WTC11 (cell line): Measurements from ENCODE around the gene CD163. TPM values are rescaled to one million over a fixed set of nuclear protein-coding genes. Genes with fewer than 3 reads are reported as not detected.

Experiments used
- ATAC-seq: fragments of 200-7000 bp; cut with Tn5 transposase; 2 replicates; pipeline ENCODE4 v1.10.0; 2021; ENCODE audit warnings: mild to moderate bottlenecking, moderate library complexity
- CTCF ChIA-PET: fragments of 300-600 bp; sonication (Branson Sonifier 250); formaldehyde crosslinking; loops from one replicate; lab custom pipeline; 2021; ENCODE audit warnings: antibody characterized with exemption; lab: Charles Lee
- POLR2A ChIA-PET: fragments of 350-600 bp; sonication (Branson Sonifier 250); formaldehyde crosslinking; loops from one replicate; lab custom pipeline; 2021; ENCODE audit warnings: antibody characterized with exemption; lab: Charles Lee
- DNase-seq: peaks from one replicate; pipeline ENCODE4 v3.0.0; 2021; ENCODE audit warnings: low spot score
- H3K27ac Mint-ChIP-seq: 2 replicates; pipeline ENCODE4 v1.8.0; 2021; ENCODE audit warnings: mixed read lengths
- H3K27me3 Mint-ChIP-seq: 2 replicates; pipeline ENCODE4 v1.8.0; 2021; ENCODE audit warnings: low read depth, mild to moderate bottlenecking, moderate library complexity, mixed read lengths
- H3K36me3 Mint-ChIP-seq: 2 replicates; pipeline ENCODE4 v1.8.0; 2021; ENCODE audit warnings: mixed read lengths
- H3K4me1 Mint-ChIP-seq: 2 replicates; pipeline ENCODE4 v1.8.0; 2022; ENCODE audit warnings: mixed read lengths
- H3K4me3 Mint-ChIP-seq: 2 replicates; pipeline ENCODE4 v1.8.0; 2021; ENCODE audit warnings: mild to moderate bottlenecking, moderate library complexity, mixed read lengths
- H3K9me3 Mint-ChIP-seq: 2 replicates; pipeline ENCODE4 v1.8.0; 2021; ENCODE audit warnings: mixed read lengths
- CREM ChIP-seq: sonication (generic); formaldehyde crosslinking; IDR thresholded peaks from 2 replicates; pipeline ENCODE4 v1.8.1; 2022; ENCODE audit warnings: mild to moderate bottlenecking, missing genetic modification reagents, moderate library complexity
- ELF4 ChIP-seq: sonication (generic); formaldehyde crosslinking; IDR thresholded peaks from 2 replicates; pipeline ENCODE4 v1.8.1; 2022; ENCODE audit warnings: low read depth, mild to moderate bottlenecking, moderate library complexity, missing genetic modification reagents
- FOXJ3 ChIP-seq: sonication (generic); formaldehyde crosslinking; IDR thresholded peaks from 2 replicates; pipeline ENCODE4 v1.9.0; 2021; ENCODE audit warnings: missing genetic modification reagents, mild to moderate bottlenecking, borderline replicate concordance
- FOXP1 ChIP-seq: sonication (generic); formaldehyde crosslinking; IDR thresholded peaks from 2 replicates; pipeline ENCODE4 v1.8.0; 2022; ENCODE audit warnings: missing genetic modification reagents, mild to moderate bottlenecking, moderate library complexity, borderline replicate concordance
- JUN ChIP-seq: sonication (generic); formaldehyde crosslinking; IDR thresholded peaks from 2 replicates; pipeline ENCODE4 v1.8.0; 2023; ENCODE audit warnings: mild to moderate bottlenecking, missing genetic modification reagents
- MYBL2 ChIP-seq: sonication (generic); formaldehyde crosslinking; IDR thresholded peaks from 2 replicates; pipeline ENCODE4 v1.8.1; 2023; ENCODE audit warnings: mild to moderate bottlenecking, moderate library complexity, missing genetic modification reagents
- NFATC4 ChIP-seq: fragments of 250-450 bp; sonication (Bioruptor Pico); IDR thresholded peaks from 2 replicates; pipeline ENCODE4 v1.9.0; 2021; ENCODE audit warnings: mild to moderate bottlenecking
- NR3C1 ChIP-seq: sonication (generic); formaldehyde crosslinking; conservative IDR thresholded peaks from 2 replicates; pipeline ENCODE4 v1.8.1; 2023; ENCODE audit warnings: low read depth, mild to moderate bottlenecking, missing genetic modification reagents
- RORB ChIP-seq: fragments of 250-450 bp; sonication (Bioruptor Pico); IDR thresholded peaks from 2 replicates; pipeline ENCODE4 v1.9.0; 2021; ENCODE audit warnings: mild to moderate bottlenecking
- SMAD3 ChIP-seq: sonication (generic); formaldehyde crosslinking; IDR thresholded peaks from 2 replicates; pipeline ENCODE4 v1.8.0; 2022; ENCODE audit warnings: missing genetic modification reagents, mild to moderate bottlenecking, borderline replicate concordance
- total RNA-seq: library from RNA; stranded (reverse); gene quantifications from 3 replicates; pipeline ENCODE4 v1.2.3, GENCODE V29; 2021
- TF ChIP-seq, protein P1 (sequence below): sonication (generic); formaldehyde crosslinking; IDR thresholded peaks from 2 replicates; pipeline ENCODE4 v1.8.1; 2022; ENCODE audit warnings: low read depth, missing genetic modification reagents, borderline replicate concordance
- TF ChIP-seq, protein P2 (sequence below): sonication (generic); formaldehyde crosslinking; IDR thresholded peaks from 2 replicates; pipeline ENCODE4 v1.8.0; 2023; ENCODE audit warnings: mild to moderate bottlenecking, missing genetic modification reagents
- TF ChIP-seq, protein P3 (sequence below): fragments of 250-450 bp; sonication (Bioruptor Pico); conservative IDR thresholded peaks from 2 replicates; pipeline ENCODE4 v1.9.0; 2021; ENCODE audit warnings: mild to moderate bottlenecking
- TF ChIP-seq, protein P4 (sequence below): sonication (generic); formaldehyde crosslinking; IDR thresholded peaks from 2 replicates; pipeline ENCODE4 v1.8.1; 2022; ENCODE audit warnings: mild to moderate bottlenecking, moderate library complexity, missing genetic modification reagents
- TF ChIP-seq, protein P5 (sequence below): sonication (generic); formaldehyde crosslinking; conservative IDR thresholded peaks from 2 replicates; pipeline ENCODE4 v1.8.1; 2023; ENCODE audit warnings: mild to moderate bottlenecking, low read depth, missing genetic modification reagents, moderate library complexity
- TF ChIP-seq, protein P6 (sequence below): fragments of 250-450 bp; sonication (Bioruptor Pico); IDR thresholded peaks from 2 replicates; pipeline ENCODE4 v1.9.0; 2021; ENCODE audit warnings: mild to moderate bottlenecking

The CD163 gene
- total RNA-seq, 1 experiment from 2014 or later, result 0.77 TPM

DNA sequence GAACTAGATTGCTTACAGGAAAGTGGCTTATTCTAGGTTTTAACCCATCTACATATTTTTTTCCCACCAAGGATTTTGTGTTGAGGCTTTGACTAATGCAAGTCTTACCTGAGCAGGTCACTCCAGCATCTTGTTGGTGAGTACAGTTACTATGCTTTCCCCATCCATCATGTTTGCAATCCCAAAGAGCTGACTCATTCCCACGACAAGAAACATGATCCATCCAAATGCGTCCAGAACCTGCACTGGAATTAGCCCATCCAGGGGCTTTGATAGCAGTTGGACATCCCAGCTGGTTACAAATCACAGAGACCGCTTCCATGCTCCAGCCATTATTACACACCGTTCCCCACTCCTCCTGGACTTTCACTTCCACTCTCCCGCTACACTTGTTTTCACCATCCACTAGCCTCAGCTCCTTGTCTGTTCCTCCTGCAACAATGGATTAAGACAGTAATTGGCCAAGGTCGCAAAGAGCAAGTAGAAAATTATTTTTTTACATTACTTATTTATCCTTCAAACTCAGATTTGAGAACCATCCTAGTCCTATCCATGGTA, 2.5 kb downstream of the CD163 start:
- H3K36me3 Mint-ChIP-seq, result no peaks in the 10 kb centered on the region
- CTCF ChIA-PET, result no interaction called here
- peaks cover 17% of the 10 kb centered on the region for H3K4me1 Mint-ChIP-seq
- TF ChIP-seq NFATC4 (CRISPR knock-in tag), result no peak
- TF ChIP-seq, all 79 proteins: peak for 0
- no peak for ATAC-seq
- no peak overlapping the region for H3K4me3 Mint-ChIP-seq
- no peak overlapping the region for H3K27ac Mint-ChIP-seq
- POLR2A ChIA-PET, result no interaction called here
- no peaks in the 10 kb centered on the region for H3K27me3 Mint-ChIP-seq
- H3K9me3 Mint-ChIP-seq, result peaks cover 9% of the 10 kb centered on the region
- no peak for DNase-seq

DNA sequence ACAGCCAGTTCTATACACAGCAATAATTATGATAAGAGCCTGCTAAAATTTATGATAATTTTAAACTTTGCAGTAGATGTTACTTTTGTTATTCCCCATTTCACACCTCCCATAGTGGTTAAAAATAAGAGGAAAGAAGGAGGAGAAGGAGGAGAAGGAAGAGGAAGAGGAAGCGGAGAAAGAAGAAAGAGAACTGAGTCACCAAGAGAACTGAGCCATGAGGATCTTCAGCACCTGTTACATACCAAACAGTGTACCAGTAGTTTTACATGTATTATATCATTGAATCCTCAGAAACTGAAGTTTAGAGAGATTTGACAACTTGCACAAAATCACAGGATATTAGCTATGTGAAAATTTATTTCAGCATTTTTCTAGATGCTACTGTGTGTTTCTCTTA, 3.9 kb downstream of the CD163 start:
- ChIA-PET CTCF (no interaction called here), POLR2A (interaction anchor here (0.5 kb wide), 1 partner anchor 220 kb away, joined by 3 read pairs; no protein-coding TSS in a partner anchor)
- Mint-ChIP-seq H3K36me3 (no peaks in the 10 kb centered on the region), H3K9me3 (peaks cover 14% of the 10 kb centered on the region), H3K4me1 (peaks cover 17% of the 10 kb centered on the region), H3K27me3 (no peaks in the 10 kb centered on the region), H3K27ac (no peak overlapping the region), H3K4me3 (no peak overlapping the region)
- ATAC-seq (no peak), DNase-seq (no peak)
- TF ChIP-seq, protein P1, sequence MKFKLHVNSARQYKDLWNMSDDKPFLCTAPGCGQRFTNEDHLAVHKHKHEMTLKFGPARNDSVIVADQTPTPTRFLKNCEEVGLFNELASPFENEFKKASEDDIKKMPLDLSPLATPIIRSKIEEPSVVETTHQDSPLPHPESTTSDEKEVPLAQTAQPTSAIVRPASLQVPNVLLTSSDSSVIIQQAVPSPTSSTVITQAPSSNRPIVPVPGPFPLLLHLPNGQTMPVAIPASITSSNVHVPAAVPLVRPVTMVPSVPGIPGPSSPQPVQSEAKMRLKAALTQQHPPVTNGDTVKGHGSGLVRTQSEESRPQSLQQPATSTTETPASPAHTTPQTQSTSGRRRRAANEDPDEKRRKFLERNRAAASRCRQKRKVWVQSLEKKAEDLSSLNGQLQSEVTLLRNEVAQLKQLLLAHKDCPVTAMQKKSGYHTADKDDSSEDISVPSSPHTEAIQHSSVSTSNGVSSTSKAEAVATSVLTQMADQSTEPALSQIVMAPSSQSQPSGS (CRISPR knock-in tag), result no peak
- TF ChIP-seq CREM (no peak), RORB (no peak), FOXJ3 (CRISPR knock-in tag) (no peak), FOXP1 (CRISPR knock-in tag) (no peak), SMAD3 (CRISPR knock-in tag) (no peak), ELF4 (CRISPR knock-in tag) (no peak), JUN (no peak), NR3C1 (no peak), MYBL2 (CRISPR knock-in tag) (no peak)
- TF ChIP-seq, protein P2, sequence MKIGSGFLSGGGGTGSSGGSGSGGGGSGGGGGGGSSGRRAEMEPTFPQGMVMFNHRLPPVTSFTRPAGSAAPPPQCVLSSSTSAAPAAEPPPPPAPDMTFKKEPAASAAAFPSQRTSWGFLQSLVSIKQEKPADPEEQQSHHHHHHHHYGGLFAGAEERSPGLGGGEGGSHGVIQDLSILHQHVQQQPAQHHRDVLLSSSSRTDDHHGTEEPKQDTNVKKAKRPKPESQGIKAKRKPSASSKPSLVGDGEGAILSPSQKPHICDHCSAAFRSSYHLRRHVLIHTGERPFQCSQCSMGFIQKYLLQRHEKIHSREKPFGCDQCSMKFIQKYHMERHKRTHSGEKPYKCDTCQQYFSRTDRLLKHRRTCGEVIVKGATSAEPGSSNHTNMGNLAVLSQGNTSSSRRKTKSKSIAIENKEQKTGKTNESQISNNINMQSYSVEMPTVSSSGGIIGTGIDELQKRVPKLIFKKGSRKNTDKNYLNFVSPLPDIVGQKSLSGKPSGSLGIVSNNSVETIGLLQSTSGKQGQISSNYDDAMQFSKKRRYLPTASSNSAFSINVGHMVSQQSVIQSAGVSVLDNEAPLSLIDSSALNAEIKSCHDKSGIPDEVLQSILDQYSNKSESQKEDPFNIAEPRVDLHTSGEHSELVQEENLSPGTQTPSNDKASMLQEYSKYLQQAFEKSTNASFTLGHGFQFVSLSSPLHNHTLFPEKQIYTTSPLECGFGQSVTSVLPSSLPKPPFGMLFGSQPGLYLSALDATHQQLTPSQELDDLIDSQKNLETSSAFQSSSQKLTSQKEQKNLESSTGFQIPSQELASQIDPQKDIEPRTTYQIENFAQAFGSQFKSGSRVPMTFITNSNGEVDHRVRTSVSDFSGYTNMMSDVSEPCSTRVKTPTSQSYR (CRISPR knock-in tag), result no peak
- TF ChIP-seq, protein P3, sequence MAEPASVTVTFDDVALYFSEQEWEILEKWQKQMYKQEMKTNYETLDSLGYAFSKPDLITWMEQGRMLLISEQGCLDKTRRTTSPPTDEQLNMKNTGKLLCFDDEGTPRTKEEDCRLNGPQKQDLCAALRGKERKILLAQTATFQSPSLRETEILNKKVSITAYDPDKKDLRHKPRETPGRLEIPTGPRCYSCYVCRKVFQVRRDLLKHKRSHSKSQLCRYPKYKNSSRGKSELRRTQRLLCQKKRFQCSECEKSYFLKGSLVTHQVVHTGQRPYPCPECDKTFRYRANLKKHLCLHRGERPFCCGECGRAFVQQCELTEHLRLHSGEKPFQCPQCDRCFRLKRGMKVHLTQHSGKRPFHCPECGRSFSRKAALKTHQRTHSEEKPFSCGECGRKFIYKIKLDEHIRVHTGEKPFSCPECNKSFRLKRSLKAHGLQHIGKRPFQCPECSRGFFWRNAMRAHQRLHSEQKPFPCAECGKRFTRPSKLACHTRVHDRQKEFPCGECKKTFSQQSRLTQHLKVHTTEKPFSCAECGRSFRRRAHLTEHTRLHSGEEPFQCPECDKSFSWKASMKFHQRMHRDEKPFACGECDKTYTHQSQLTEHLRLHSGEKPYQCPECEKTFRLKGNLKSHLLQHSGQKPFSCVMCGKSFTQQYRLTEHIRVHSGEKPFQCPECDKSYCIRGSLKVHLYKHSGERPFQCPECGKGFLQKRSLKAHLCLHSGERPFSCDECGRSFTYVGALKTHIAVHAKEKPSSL (CRISPR knock-in tag), result no peak
- TF ChIP-seq, protein P4, sequence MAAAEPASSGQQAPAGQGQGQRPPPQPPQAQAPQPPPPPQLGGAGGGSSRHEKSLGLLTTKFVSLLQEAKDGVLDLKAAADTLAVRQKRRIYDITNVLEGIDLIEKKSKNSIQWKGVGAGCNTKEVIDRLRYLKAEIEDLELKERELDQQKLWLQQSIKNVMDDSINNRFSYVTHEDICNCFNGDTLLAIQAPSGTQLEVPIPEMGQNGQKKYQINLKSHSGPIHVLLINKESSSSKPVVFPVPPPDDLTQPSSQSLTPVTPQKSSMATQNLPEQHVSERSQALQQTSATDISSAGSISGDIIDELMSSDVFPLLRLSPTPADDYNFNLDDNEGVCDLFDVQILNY, result no peak
- TF ChIP-seq, protein P5, sequence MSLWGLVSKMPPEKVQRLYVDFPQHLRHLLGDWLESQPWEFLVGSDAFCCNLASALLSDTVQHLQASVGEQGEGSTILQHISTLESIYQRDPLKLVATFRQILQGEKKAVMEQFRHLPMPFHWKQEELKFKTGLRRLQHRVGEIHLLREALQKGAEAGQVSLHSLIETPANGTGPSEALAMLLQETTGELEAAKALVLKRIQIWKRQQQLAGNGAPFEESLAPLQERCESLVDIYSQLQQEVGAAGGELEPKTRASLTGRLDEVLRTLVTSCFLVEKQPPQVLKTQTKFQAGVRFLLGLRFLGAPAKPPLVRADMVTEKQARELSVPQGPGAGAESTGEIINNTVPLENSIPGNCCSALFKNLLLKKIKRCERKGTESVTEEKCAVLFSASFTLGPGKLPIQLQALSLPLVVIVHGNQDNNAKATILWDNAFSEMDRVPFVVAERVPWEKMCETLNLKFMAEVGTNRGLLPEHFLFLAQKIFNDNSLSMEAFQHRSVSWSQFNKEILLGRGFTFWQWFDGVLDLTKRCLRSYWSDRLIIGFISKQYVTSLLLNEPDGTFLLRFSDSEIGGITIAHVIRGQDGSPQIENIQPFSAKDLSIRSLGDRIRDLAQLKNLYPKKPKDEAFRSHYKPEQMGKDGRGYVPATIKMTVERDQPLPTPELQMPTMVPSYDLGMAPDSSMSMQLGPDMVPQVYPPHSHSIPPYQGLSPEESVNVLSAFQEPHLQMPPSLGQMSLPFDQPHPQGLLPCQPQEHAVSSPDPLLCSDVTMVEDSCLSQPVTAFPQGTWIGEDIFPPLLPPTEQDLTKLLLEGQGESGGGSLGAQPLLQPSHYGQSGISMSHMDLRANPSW (CRISPR knock-in tag), result no peak
- TF ChIP-seq, protein P6, sequence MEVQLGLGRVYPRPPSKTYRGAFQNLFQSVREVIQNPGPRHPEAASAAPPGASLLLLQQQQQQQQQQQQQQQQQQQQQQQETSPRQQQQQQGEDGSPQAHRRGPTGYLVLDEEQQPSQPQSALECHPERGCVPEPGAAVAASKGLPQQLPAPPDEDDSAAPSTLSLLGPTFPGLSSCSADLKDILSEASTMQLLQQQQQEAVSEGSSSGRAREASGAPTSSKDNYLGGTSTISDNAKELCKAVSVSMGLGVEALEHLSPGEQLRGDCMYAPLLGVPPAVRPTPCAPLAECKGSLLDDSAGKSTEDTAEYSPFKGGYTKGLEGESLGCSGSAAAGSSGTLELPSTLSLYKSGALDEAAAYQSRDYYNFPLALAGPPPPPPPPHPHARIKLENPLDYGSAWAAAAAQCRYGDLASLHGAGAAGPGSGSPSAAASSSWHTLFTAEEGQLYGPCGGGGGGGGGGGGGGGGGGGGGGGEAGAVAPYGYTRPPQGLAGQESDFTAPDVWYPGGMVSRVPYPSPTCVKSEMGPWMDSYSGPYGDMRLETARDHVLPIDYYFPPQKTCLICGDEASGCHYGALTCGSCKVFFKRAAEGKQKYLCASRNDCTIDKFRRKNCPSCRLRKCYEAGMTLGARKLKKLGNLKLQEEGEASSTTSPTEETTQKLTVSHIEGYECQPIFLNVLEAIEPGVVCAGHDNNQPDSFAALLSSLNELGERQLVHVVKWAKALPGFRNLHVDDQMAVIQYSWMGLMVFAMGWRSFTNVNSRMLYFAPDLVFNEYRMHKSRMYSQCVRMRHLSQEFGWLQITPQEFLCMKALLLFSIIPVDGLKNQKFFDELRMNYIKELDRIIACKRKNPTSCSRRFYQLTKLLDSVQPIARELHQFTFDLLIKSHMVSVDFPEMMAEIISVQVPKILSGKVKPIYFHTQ (CRISPR knock-in tag), result no peak
